ENCODE data around the gene SYS1.

Gene SYS1

GRCh38 chr20:45345104-45345936 lies 17.6 kb upstream of the SYS1 start:
- no peak for ATAC-seq
- TF ChIP-seq ISL1 (CRISPR knock-in tag; IDR thresholded peaks at IDR 0.05) = no peak
- no peak for TF ChIP-seq CSDC2 (CRISPR knock-in tag; IDR thresholded peaks at IDR 0.05)
- TF ChIP-seq CSRNP3 (CRISPR knock-in tag; IDR thresholded peaks at IDR 0.05) = no peak
- TF ChIP-seq BACH2 (CRISPR knock-in tag; IDR thresholded peaks at IDR 0.05; ENCODE audit: borderline replicate concordance) = no peak
- no peak for TF ChIP-seq ZNF8 (CRISPR knock-in tag; IDR thresholded peaks at IDR 0.05)
- no peak for TF ChIP-seq CREB5 (CRISPR knock-in tag; IDR thresholded peaks at IDR 0.05; ENCODE audit: low read depth)
- TF ChIP-seq ZC3H10 (CRISPR knock-in tag; IDR thresholded peaks at IDR 0.05) = no peak
- no peak for TF ChIP-seq RARB (CRISPR knock-in tag; IDR thresholded peaks at IDR 0.05)
- TF ChIP-seq TSHZ2 (CRISPR knock-in tag; IDR thresholded peaks at IDR 0.05) = no peak
- no peak for TF ChIP-seq GLIS3 (CRISPR knock-in tag; IDR thresholded peaks at IDR 0.05)
- TF ChIP-seq SNAI2 (CRISPR knock-in tag; IDR thresholded peaks at IDR 0.05) = no peak

GRCh38 chr20:45346291-45346718 lies 16.7 kb upstream of the SYS1 start:
- ATAC-seq = no peak
- TF ChIP-seq PPARA (CRISPR knock-in tag; IDR thresholded peaks at IDR 0.05; ENCODE audit: borderline replicate concordance) = no peak
- TF ChIP-seq ARNTL (CRISPR knock-in tag; IDR thresholded peaks at IDR 0.05; ENCODE audit: borderline replicate concordance, low read depth) = no peak
- no peak for TF ChIP-seq ZNF565 (CRISPR knock-in tag; conservative IDR thresholded peaks at IDR 0.05; ENCODE audit: low read depth)
- no peak for TF ChIP-seq TOX (CRISPR knock-in tag; IDR thresholded peaks at IDR 0.05; ENCODE audit: borderline replicate concordance)
- no peak for TF ChIP-seq RARB (CRISPR knock-in tag; IDR thresholded peaks at IDR 0.05)
- TF ChIP-seq POU6F1 (CRISPR knock-in tag; IDR thresholded peaks at IDR 0.05; ENCODE audit: borderline replicate concordance, low read depth) = no peak
- TF ChIP-seq SNAI2 (CRISPR knock-in tag; IDR thresholded peaks at IDR 0.05) = no peak
- no peak for TF ChIP-seq PATZ1 (CRISPR knock-in tag; IDR thresholded peaks at IDR 0.05; ENCODE audit: borderline replicate concordance)
- no peak for TF ChIP-seq ZFP30 (CRISPR knock-in tag; IDR thresholded peaks at IDR 0.05)
- TF ChIP-seq ZNF70 (CRISPR knock-in tag; IDR thresholded peaks at IDR 0.05) = no peak
- no peak for TF ChIP-seq TSHZ2 (CRISPR knock-in tag; IDR thresholded peaks at IDR 0.05)
- TF ChIP-seq ZNF8 (CRISPR knock-in tag; IDR thresholded peaks at IDR 0.05) = no peak
- no peak for TF ChIP-seq ISL1 (CRISPR knock-in tag; IDR thresholded peaks at IDR 0.05)
- no peak for TF ChIP-seq ZFP3 (CRISPR knock-in tag; IDR thresholded peaks at IDR 0.05)
- no peak for TF ChIP-seq GLIS3 (CRISPR knock-in tag; IDR thresholded peaks at IDR 0.05)
- no peak for TF ChIP-seq ZC3H10 (CRISPR knock-in tag; IDR thresholded peaks at IDR 0.05)
- TF ChIP-seq CREB5 (CRISPR knock-in tag; IDR thresholded peaks at IDR 0.05; ENCODE audit: low read depth) = no peak
- no peak for TF ChIP-seq CSRNP3 (CRISPR knock-in tag; IDR thresholded peaks at IDR 0.05)

All from SK-N-SH treated with all-trans-retinoic acid at 6 μM for 48 hours (cell line).